Skeletal muscle cell (primary cell): ENCODE measurements around the gene BLVRA.
"Not testable (repeated sequence)": the region's sequence is repeated elsewhere in the genome, so short reads cannot be mapped to it uniquely, and the experiment has no call there.

Experiments
- DNase-seq: peaks from one replicate; pipeline ENCODE4 v3.0.0-alpha.2; 2010; ENCODE audit warnings: low read depth
- H3K4me3 ChIP-seq: 2 replicates; pipeline ENCODE4 v1.5.1; 2011; ENCODE audit warnings: low read depth, mild to moderate bottlenecking, control low read depth, low read length, moderate library complexity

Gene BLVRA

GRCh38 chr7:43766564-43766963 is 8.1 kb downstream of the BLVRA start:
- H3K4me3 ChIP-seq, result no peak overlapping the region
- DNase-seq, result no peak

- no peak for DNase-seq
- no peak overlapping the region for H3K4me3 ChIP-seq
These were observed 8.8 kb downstream of the BLVRA start for GRCh38 chr7:43767311-43767710.

- no peak overlapping the region for H3K4me3 ChIP-seq
- no peak for DNase-seq
These were observed 9.9 kb downstream of the BLVRA start for GRCh38 chr7:43768201-43768886.

GRCh38 chr7:43768887-43769272 is 10.4 kb downstream of the BLVRA start:
- no peak overlapping the region for H3K4me3 ChIP-seq
- DNase-seq, result no peak

- no peak overlapping the region for H3K4me3 ChIP-seq
- no peak for DNase-seq
These were observed 10.8 kb downstream of the BLVRA start for GRCh38 chr7:43769281-43769680.

GRCh38 chr7:43769791-43770465 is 11.4 kb downstream of the BLVRA start:
- H3K4me3 ChIP-seq, result no peak overlapping the region
- no peak for DNase-seq

GRCh38 chr7:43771128-43771527 is 12.6 kb downstream of the BLVRA start:
- DNase-seq, result no peak
- H3K4me3 ChIP-seq, result no peak overlapping the region

GRCh38 chr7:43771573-43771972 is 13.1 kb downstream of the BLVRA start:
- DNase-seq, result no peak
- H3K4me3 ChIP-seq, result no peak overlapping the region

GRCh38 chr7:43773268-43773667 is 14.8 kb downstream of the BLVRA start:
- H3K4me3 ChIP-seq, DNase-seq: not testable (repeated sequence)

- not testable (repeated sequence) for DNase-seq, H3K4me3 ChIP-seq
These were observed 16.8 kb downstream of the BLVRA start for GRCh38 chr7:43775255-43775654.

GRCh38 chr7:43778293-43779044 is 20.0 kb downstream of the BLVRA start:
- not testable (repeated sequence) for H3K4me3 ChIP-seq, DNase-seq

GRCh38 chr7:43779045-43779812 is 20.7 kb downstream of the BLVRA start:
- no peak overlapping the region for H3K4me3 ChIP-seq
- no peak for DNase-seq

- no peak for DNase-seq
- no peak overlapping the region for H3K4me3 ChIP-seq
These were observed 23.5 kb downstream of the BLVRA start for GRCh38 chr7:43781726-43782607.

- H3K4me3 ChIP-seq, result no peak overlapping the region
- DNase-seq, result no peak
These were observed 24.5 kb downstream of the BLVRA start for GRCh38 chr7:43782768-43783555.

- no peak for DNase-seq
- no peak overlapping the region for H3K4me3 ChIP-seq
These were observed 25.6 kb downstream of the BLVRA start for GRCh38 chr7:43784030-43784584.

GRCh38 chr7:43784585-43785087 is 26.2 kb downstream of the BLVRA start:
- not testable (repeated sequence) for H3K4me3 ChIP-seq, DNase-seq

- no peak overlapping the region for H3K4me3 ChIP-seq
- DNase-seq, result peak; percentile 83
These were observed 26.9 kb downstream of the BLVRA start for GRCh38 chr7:43785420-43785819.

GRCh38 chr7:43787771-43788170 is 29.3 kb downstream of the BLVRA start:
- no peak for DNase-seq

More at GRCh38 chr7:43787771-43788170, 29.3 kb downstream of the BLVRA start:
- no peak overlapping the region for H3K4me3 ChIP-seq
